GM12878 (cell line): Measurements from ENCODE around the gene SAMSN1.

Source experiments
- CBFB ChIP-seq: IDR thresholded peaks from 2 replicates; pipeline ENCODE4 v1.6.1; 2016; ENCODE audit warnings: antibody characterized with exemption, low read depth
- CBX3 ChIP-seq: fragments of 200-600 bp; sonication (generic); IDR thresholded peaks from 2 replicates; pipeline ENCODE4 v1.6.1; 2016; ENCODE audit warnings: low read depth, borderline replicate concordance
- CBX5 ChIP-seq: sonication (generic); IDR thresholded peaks from 2 replicates; pipeline ENCODE4 v1.6.1; 2016; ENCODE audit warnings: low read depth, moderate library complexity, mild to moderate bottlenecking, inconsistent platforms
- EED ChIP-seq: sonication (generic); IDR thresholded peaks from 2 replicates; pipeline ENCODE4 v1.6.1; 2016; ENCODE audit warnings: antibody characterized with exemption, low read depth
- PML ChIP-seq: IDR thresholded peaks from 2 replicates; pipeline ENCODE4 v1.6.1; 2012; ENCODE audit warnings: low read length, inconsistent platforms
- POLR2AphosphoS5 ChIP-seq: IDR thresholded peaks from 2 replicates; pipeline ENCODE4 v1.6.1; 2011; ENCODE audit warnings: mild to moderate bottlenecking, low read length, inconsistent platforms
- SIX5 ChIP-seq: IDR thresholded peaks from 2 replicates; pipeline ENCODE4 v1.6.1; 2011; ENCODE audit warnings: mild to moderate bottlenecking, low read depth, low read length, moderate library complexity; ENCODE audit not compliant: severe bottlenecking
- SMC3 ChIP-seq: IDR thresholded peaks from 2 replicates; pipeline ENCODE4 v1.6.1; 2011; ENCODE audit warnings: low read length, improper control_type of control experiment, borderline replicate concordance
- TF ChIP-seq, protein P1 (sequence below): IDR thresholded peaks from 2 replicates; pipeline ENCODE4 v1.6.1; 2011; ENCODE audit warnings: low read depth, low read length, improper control_type of control experiment, borderline replicate concordance
- TF ChIP-seq, protein P2 (sequence below), 3 experiments: IDR thresholded peaks in 2 of 3; conservative IDR thresholded peaks in 1 of 3; 2 replicates each; pipeline ENCODE4 v1.5.1; 2011; ENCODE audit warnings: low read depth in 3 of 3, low read length in 3 of 3, mild to moderate bottlenecking in 3 of 3, control low read depth in 2 of 3, moderate library complexity in 2 of 3, inconsistent platforms in 1 of 3, mixed read lengths in 1 of 3; ENCODE audit not compliant: control insufficient read depth in 2 of 3, insufficient read depth in 1 of 3; ENCODE audit errors: extremely low read depth in 1 of 3
- TF ChIP-seq, protein P3 (sequence below): IDR thresholded peaks from 2 replicates; pipeline ENCODE4 v1.6.1; 2012; ENCODE audit warnings: mild to moderate bottlenecking, low read depth, low read length

DNA sequence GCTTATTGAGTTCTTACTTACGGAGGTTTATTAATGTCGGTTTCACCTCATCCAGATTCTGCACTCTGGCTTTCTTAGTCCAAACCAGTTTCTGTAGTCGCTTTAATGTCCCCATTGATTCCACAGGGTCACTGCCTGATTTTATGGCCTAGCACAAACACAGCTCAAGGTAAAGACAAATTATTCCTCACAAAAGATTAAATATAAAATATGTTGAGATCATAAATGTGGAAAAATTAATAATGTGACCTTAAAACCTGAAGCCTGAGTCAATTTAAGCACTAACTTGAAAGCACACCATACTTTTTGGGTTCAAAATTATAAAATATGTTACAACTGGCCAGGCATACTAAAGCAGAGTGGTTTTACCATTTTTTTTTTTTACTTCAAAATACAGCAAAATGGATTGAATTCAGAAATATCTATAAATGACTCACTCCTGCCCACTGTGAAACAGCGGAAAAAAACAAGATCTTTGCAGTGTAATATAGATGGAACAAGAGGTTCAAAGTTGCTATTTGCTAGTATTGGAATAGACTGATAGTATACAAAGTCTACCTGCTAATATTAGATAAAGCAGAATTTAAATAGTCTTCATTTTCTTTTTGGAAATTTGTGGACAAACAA lies 37.6 kb upstream of the SAMSN1 start:
- TF ChIP-seq, protein P1, sequence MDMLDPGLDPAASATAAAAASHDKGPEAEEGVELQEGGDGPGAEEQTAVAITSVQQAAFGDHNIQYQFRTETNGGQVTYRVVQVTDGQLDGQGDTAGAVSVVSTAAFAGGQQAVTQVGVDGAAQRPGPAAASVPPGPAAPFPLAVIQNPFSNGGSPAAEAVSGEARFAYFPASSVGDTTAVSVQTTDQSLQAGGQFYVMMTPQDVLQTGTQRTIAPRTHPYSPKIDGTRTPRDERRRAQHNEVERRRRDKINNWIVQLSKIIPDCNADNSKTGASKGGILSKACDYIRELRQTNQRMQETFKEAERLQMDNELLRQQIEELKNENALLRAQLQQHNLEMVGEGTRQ: no peak
- TF ChIP-seq, protein P2, sequence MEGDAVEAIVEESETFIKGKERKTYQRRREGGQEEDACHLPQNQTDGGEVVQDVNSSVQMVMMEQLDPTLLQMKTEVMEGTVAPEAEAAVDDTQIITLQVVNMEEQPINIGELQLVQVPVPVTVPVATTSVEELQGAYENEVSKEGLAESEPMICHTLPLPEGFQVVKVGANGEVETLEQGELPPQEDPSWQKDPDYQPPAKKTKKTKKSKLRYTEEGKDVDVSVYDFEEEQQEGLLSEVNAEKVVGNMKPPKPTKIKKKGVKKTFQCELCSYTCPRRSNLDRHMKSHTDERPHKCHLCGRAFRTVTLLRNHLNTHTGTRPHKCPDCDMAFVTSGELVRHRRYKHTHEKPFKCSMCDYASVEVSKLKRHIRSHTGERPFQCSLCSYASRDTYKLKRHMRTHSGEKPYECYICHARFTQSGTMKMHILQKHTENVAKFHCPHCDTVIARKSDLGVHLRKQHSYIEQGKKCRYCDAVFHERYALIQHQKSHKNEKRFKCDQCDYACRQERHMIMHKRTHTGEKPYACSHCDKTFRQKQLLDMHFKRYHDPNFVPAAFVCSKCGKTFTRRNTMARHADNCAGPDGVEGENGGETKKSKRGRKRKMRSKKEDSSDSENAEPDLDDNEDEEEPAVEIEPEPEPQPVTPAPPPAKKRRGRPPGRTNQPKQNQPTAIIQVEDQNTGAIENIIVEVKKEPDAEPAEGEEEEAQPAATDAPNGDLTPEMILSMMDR (IDR thresholded peaks at IDR 0.05 in 2 of 3, conservative IDR thresholded peaks at IDR 0.05 in 1 of 3; ENCODE audit: control insufficient read depth in 2 of 3, extremely low read depth in 1 of 3, insufficient read depth in 1 of 3, low read depth in 3 of 3, low read length in 3 of 3): no peak
- TF ChIP-seq PML (no peak), EED (no peak), SIX5 (no peak), CBFB (no peak), CBX3 (no peak), POLR2AphosphoS5 (no peak), CBX5 (no peak), SMC3 (no peak)
- TF ChIP-seq, protein P3, sequence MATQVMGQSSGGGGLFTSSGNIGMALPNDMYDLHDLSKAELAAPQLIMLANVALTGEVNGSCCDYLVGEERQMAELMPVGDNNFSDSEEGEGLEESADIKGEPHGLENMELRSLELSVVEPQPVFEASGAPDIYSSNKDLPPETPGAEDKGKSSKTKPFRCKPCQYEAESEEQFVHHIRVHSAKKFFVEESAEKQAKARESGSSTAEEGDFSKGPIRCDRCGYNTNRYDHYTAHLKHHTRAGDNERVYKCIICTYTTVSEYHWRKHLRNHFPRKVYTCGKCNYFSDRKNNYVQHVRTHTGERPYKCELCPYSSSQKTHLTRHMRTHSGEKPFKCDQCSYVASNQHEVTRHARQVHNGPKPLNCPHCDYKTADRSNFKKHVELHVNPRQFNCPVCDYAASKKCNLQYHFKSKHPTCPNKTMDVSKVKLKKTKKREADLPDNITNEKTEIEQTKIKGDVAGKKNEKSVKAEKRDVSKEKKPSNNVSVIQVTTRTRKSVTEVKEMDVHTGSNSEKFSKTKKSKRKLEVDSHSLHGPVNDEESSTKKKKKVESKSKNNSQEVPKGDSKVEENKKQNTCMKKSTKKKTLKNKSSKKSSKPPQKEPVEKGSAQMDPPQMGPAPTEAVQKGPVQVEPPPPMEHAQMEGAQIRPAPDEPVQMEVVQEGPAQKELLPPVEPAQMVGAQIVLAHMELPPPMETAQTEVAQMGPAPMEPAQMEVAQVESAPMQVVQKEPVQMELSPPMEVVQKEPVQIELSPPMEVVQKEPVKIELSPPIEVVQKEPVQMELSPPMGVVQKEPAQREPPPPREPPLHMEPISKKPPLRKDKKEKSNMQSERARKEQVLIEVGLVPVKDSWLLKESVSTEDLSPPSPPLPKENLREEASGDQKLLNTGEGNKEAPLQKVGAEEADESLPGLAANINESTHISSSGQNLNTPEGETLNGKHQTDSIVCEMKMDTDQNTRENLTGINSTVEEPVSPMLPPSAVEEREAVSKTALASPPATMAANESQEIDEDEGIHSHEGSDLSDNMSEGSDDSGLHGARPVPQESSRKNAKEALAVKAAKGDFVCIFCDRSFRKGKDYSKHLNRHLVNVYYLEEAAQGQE: no peak
